SKM-1 treated with dmso at 0.1 percent for 144 hours (cell line): ENCODE measurements around the gene ZNF341.
"Not testable (repeated sequence)": the region's sequence is repeated elsewhere in the genome, so short reads cannot be mapped to it uniquely, and the experiment has no call there.

Experiments
- DNase-seq: peaks from one replicate; lab custom pipeline; 2025; ENCODE audit not compliant: unreplicated experiment; lab: John Stamatoyannopoulos, UW

The ZNF341 gene

DNA sequence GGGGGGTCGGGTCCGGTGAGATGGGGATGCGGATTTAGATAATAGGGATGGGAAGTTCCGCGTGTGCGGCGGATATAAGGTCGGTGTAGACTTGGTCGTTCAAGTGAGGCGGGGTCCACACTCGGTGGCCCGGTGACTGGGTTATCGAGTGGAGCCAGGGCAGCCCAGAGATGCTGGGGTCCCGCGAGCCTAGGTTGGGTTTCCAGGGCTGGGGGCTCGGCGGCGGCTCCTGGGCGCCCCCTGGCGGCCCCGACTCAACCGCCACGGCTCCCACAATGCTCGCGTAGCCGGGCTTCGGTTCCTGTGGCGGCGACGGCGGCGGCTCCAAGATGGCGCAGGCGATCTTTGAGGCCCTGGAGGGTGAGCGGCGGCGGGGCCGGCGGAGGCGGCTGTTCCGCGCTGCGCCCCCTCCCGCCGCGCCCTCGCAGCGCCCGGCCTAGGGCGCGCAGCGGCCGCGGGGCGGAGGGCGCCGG is at the start of gene ZNF341:
ZNF341 (plus strand) TSS at position 304 of the 473 bp plus-strand sequence; CDS start at position 330, 26 bp downstream.
- peak; percentile 96 for DNase-seq

- DNase-seq: no peak
Observed at GRCh38 chr20:33684533-33685327, 47.1 kb upstream of the ZNF341 start.

GRCh38 chr20:33685328-33686099 is 46.3 kb upstream of the ZNF341 start:
- peak; percentile 54 for DNase-seq

DNA sequence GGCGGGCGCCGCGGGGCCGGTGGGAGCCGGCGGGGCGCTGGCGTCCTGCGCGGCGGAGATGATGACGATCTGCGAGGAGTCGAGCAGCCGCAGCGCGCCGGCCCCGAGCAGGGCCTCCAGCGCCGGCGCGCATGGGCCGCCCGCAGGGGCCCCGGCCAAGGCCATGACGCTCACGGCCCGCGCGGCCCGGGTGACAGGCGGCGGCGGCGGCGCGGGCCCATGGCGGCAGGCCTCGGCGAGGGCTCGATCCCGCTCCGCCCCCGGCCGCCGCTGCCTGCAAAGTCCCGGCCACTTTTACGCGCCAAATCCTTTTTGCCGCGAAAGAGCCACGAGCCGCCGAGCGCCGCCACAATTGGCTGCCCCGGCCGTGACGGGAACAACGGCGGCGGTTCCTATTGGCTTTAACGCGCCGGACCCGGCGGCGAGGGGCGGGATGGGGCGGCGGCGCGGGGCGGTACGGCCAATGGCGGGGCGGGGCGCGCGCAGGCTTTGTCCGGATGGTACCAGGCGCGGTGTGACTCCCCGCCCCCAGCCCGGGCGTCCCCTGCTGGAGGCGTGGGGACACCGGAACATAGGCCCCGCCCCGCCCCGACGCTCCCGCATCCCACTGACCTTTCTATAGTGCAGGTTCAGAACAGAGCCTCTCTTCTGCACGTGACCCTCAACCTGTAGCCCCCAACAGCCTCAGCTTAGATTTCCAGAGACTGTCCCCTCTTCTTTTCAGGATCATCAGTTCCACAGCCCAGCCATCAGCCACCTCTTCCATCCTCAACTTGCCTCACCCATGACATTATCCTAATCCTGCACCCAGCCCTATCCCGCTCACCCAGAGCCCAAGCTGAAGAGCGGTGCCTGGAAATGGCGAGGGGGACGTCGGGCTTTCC is 45.5 kb upstream of the ZNF341 start, which contains the start of gene E2F1:
E2F1 (minus strand) TSS at position 286 of the 884 bp plus-strand sequence; CDS start at position 165, 121 bp downstream.
- peak; percentile 89 for DNase-seq

DNA sequence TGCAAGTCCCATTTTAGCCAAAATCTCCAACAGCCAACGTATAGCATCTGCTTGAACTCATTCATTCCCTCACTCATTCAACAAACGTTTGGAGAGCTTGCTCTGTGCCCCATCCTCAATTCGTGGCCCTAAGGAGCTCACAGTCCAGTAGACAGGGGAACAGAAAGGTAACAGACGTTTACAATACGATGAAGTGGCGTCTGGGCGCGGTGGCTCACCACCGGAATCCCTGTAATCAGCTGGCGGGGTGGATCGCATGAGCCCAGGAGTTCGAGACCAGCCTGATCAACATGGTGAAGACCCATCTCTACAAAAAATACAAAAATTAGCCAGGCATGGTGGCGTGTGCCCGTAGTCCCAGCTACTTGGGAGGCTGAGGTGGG is 44.8 kb upstream of the ZNF341 start:
- no peak for DNase-seq

- DNase-seq: peak; percentile 84
Observed at GRCh38 chr20:33687370-33687915, 44.4 kb upstream of the ZNF341 start.

GRCh38 chr20:33687993-33688937 is 43.5 kb upstream of the ZNF341 start:
- DNase-seq: no peak

DNA sequence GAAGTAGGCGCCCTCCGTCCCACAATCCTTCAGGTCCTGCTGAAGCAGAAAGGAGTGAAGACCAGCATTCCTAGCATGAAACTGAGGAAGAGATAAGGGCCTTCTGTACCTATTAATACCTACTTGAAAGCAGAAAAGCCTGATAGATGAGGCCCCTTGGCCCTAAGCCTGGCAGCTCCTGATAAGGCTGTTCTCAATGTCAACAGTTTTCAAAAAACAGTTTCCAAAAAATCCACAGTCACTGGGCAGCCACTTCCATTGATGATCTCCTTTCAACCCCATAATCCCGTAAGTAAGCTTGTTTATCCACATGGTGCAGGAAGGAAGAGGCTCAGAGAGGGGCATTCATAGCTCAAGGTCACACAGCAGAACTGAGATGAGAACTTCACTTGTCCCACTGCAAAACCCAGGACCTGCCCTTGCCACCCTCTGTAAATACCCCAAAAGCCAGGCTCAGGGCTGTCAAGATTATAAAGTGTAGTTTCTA is 42.8 kb upstream of the ZNF341 start:
- DNase-seq: no peak

- no peak for DNase-seq
Observed at GRCh38 chr20:33689493-33689892, 42.3 kb upstream of the ZNF341 start.

- peak; percentile 63 for DNase-seq
Observed at GRCh38 chr20:33689973-33690372, 41.8 kb upstream of the ZNF341 start.

GRCh38 chr20:33693289-33693688 is 38.5 kb upstream of the ZNF341 start:
- DNase-seq: no peak

DNA sequence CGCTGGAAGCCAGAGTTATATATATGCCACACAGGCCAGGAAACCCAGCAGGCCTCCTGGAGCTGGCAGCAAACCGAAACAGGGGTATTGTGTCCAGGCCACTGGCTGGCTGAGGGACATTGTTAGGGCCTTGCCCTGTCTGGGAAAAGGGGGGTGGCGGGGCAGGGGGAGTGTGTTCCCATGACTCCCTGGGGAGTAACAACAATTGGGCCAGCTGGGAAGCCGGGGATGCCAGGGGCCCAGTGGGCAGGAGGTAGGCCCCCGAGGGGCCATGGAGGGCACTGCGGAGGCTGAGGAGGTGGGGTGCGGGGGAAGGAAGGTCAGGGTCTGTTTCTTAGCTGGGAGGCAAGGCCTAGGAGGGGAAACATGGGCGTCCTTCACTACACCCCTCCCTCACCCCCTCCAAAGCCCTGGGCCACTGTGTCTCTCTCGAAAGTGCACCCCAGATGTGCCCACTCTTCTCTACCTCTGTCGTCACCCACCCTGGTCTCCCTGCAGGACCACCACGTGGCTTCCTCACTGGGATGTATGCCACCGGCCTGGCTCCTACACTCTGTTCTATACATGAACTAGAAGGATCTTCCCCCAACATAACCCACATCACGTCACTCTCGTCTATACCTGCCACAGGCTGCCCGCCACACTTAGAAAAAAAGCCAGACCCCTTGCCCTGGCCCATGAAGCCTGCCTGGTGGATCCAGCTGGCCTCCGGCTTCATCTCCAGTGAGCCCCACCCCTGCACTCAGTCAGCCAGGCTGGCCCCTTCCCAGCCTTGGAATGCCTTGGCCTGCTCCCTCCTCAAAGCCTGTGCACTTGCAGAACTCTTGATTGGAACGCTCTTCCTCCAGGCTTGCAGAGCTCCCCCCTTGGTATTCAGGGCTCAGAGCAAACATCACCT is 37.8 kb upstream of the ZNF341 start:
- no peak for DNase-seq

GRCh38 chr20:33694639-33695012 is 37.2 kb upstream of the ZNF341 start:
- DNase-seq: no peak

- no peak for DNase-seq
Observed at GRCh38 chr20:33696448-33696847, 35.3 kb upstream of the ZNF341 start.

GRCh38 chr20:33697129-33697528 is 34.7 kb upstream of the ZNF341 start:
- DNase-seq: no peak

GRCh38 chr20:33698966-33699365 is 32.8 kb upstream of the ZNF341 start:
- not testable (repeated sequence) for DNase-seq

DNA sequence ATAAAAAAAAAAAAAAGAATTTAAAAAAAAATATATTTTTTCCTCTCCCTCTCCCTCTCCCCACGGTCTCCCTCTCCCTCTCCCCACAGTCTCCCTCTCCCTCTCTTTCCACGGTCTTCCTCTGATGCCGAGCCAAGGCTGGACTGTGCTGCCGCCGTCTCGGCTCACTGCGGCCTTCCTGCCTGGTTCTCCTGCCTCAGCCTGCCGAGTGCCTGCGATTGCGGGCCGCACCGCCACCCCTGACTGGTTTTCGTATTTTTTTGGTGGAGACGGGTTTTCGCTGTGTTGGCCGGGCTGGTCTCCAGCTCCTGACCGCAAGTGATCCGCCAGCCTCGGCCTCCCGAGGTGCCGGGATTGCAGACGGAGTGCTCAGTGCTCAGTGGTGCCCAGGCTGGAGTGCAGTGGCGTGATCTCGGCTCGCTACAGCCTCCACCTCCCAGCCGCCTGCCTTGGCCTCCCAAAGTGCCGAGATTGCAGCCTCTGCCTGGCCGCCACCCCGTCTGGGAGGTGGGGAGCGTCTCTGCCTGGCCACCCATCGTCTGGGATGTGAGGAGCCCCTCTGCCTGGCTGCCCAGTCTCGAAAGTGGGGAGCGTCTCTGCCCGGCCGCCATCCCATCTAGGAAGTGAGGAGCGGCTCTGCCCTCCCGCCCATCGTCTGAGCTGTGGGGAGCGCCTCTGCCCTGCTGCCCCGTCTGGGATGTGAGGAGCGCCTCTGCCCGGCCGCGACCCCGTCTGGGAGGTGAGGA is 30.9 kb upstream of the ZNF341 start:
- DNase-seq: not testable (repeated sequence)
